Mucosa of rectum (tissue), 2 donors: ENCODE measurements around the gene ST6GAL1.

Experiments
- H3K27ac ChIP-seq, 2 donors: one replicate each; pipeline ENCODE4 v1.7.0; 2013; ENCODE audit warnings: inconsistent platforms in 2 of 2, low read depth in 2 of 2, low read length in 2 of 2
- H3K27me3 ChIP-seq, 2 donors: one replicate each; pipeline ENCODE4 v1.7.0; 2013; ENCODE audit warnings: low read length in 2 of 2; ENCODE audit not compliant: control insufficient read depth in 2 of 2, insufficient read depth in 2 of 2
- H3K36me3 ChIP-seq, 2 donors: one replicate each; pipeline ENCODE4 v1.7.0; 2013; ENCODE audit warnings: low read length in 2 of 2; ENCODE audit not compliant: control insufficient read depth in 2 of 2, insufficient read depth in 2 of 2
- H3K4me1 ChIP-seq, 2 donors: one replicate each; pipeline ENCODE4 v1.7.0; 2013; ENCODE audit warnings: low read length in 2 of 2, mild to moderate bottlenecking in 1 of 2; ENCODE audit not compliant: control insufficient read depth in 2 of 2, insufficient read depth in 2 of 2
- H3K4me3 ChIP-seq, 2 donors: one replicate each; pipeline ENCODE4 v1.7.0; 2013; ENCODE audit warnings: low read length in 2 of 2
- H3K9ac ChIP-seq, 2 donors: one replicate each; pipeline ENCODE4 v1.7.0; 2013; ENCODE audit warnings: low read length in 2 of 2, low read depth in 1 of 2, mild to moderate bottlenecking in 1 of 2
- H3K9me3 ChIP-seq, 2 donors: one replicate each; pipeline ENCODE4 v1.7.0; 2013; ENCODE audit warnings: low read length in 2 of 2; ENCODE audit not compliant: control insufficient read depth in 2 of 2
- donor health status: healthy.
- donor health status: Normal muscosa, but diverticular disease.

The ST6GAL1 gene

DNA sequence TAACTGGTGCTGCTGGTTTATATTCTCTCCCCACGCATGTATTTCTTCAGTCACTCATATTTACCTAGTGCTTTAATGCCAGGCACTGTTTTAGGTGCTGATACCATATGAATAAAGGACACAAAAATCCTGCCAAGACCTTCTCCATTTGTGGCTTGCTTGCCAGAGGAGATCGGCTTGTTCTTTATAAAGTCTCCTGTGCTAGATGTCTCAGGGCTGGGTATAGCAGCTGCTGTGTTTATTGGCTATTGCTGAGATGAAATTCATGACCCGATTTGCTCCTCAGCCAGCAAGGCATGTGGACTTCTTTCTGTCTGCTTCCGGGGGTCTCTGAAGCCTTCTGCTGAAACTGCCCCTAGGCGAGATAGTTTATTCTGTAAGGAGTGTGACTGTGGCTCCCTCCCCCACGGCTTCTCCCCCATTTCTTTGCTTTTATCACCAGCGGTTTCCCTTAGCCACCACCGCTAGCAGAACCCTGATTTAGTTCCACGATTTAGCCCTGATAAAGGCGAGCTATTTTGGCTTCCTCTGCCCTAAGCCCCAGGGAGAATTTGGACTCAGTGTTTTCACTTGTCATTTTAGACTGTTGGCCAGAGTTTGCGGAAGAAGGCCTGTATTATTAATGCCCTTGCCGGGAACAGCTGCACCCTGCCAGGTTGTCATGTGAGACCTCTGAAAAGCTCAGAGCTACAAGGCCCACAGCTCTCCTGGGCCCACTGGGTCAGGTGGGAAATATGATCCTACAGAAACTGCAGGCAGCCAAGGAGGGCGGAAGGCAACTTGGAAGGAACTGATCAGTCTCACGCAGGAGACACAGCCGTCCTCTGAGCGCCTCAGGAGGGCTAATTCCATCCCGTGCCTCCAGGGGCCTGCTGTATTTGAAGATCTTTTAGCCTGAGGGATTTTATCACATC is 46.8 kb downstream of the ST6GAL1 start:
- H3K4me3 ChIP-seq = no peak overlapping the region
- H3K9me3 ChIP-seq = no peaks in the 10 kb centered on the region
- H3K4me1 ChIP-seq = no peaks in the 10 kb centered on the region
- H3K27ac ChIP-seq = no peak overlapping the region
- H3K9ac ChIP-seq = no peak overlapping the region
- no peaks in the 10 kb centered on the region for H3K27me3 ChIP-seq
- H3K36me3 ChIP-seq = peaks cover 3 to 7% of the 10 kb centered on the region in 2 donors

GRCh38 chr3:186978712-186979111 is 48.4 kb downstream of the ST6GAL1 start:
- no peaks in the 10 kb centered on the region for H3K27me3 ChIP-seq
- H3K4me1 ChIP-seq = no peaks in the 10 kb centered on the region
- H3K36me3 ChIP-seq = peaks cover 0 to 3% of the 10 kb centered on the region in 2 donors

GRCh38 chr3:186979852-186980251 is 49.5 kb downstream of the ST6GAL1 start:
- H3K9me3 ChIP-seq = no peaks in the 10 kb centered on the region
- H3K4me3 ChIP-seq = no peak overlapping the region
- no peaks in the 10 kb centered on the region for H3K4me1 ChIP-seq
- H3K27me3 ChIP-seq = no peaks in the 10 kb centered on the region
- H3K27ac ChIP-seq = no peak overlapping the region
- H3K36me3 ChIP-seq = peaks cover 0 to 1% of the 10 kb centered on the region in 2 donors
- no peak overlapping the region for H3K9ac ChIP-seq

More at GRCh38 chr3:186978712-186979111, 48.4 kb downstream of the ST6GAL1 start:
- Histone ChIP-seq H3K27ac (no peak overlapping the region), H3K4me3 (no peak overlapping the region), H3K9me3 (no peaks in the 10 kb centered on the region), H3K9ac (no peak overlapping the region)

- Histone ChIP-seq H3K9ac (no peak overlapping the region), H3K27me3 (no peaks in the 10 kb centered on the region), H3K4me1 (peaks cover 0 to 2% of the 10 kb centered on the region in 2 donors), H3K27ac (no peak overlapping the region), H3K4me3 (no peak overlapping the region), H3K9me3 (no peaks in the 10 kb centered on the region), H3K36me3 (no peaks in the 10 kb centered on the region)
Measured at GRCh38 chr3:186980989-186981388, 50.7 kb downstream of the ST6GAL1 start.

- Histone ChIP-seq H3K4me1 (peaks cover 0 to 5% of the 10 kb centered on the region in 2 donors), H3K9me3 (no peaks in the 10 kb centered on the region), H3K27me3 (no peaks in the 10 kb centered on the region), H3K4me3 (no peak overlapping the region), H3K36me3 (no peaks in the 10 kb centered on the region), H3K9ac (no peak overlapping the region), H3K27ac (no peak overlapping the region)
Measured at GRCh38 chr3:186983659-186984058, 53.3 kb downstream of the ST6GAL1 start.

DNA sequence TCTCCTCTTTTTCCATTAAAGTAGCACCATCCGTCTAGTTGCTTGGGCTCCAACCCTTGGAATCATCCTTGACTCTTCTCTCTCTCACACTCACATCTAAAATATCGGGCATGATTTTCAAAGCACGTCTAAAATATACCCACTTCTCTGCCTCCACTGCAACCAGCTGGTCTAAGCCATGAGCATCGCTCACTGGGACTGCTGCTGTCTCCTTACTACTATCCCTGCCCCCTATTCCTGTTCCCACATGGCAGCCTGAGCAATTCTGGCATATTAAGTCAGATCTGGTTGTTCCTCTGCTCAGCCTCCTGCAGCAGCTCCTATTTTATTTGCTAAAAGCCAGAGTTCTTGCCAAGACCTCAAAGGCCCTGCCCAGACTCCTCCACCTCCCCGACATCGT is 53.7 kb downstream of the ST6GAL1 start:
- peaks cover 0 to 6% of the 10 kb centered on the region in 2 donors for H3K4me1 ChIP-seq
- H3K4me3 ChIP-seq = no peak overlapping the region
- H3K27ac ChIP-seq = no peak overlapping the region
- no peaks in the 10 kb centered on the region for H3K36me3 ChIP-seq
- no peaks in the 10 kb centered on the region for H3K9me3 ChIP-seq
- no peak overlapping the region for H3K9ac ChIP-seq
- H3K27me3 ChIP-seq = no peaks in the 10 kb centered on the region

DNA sequence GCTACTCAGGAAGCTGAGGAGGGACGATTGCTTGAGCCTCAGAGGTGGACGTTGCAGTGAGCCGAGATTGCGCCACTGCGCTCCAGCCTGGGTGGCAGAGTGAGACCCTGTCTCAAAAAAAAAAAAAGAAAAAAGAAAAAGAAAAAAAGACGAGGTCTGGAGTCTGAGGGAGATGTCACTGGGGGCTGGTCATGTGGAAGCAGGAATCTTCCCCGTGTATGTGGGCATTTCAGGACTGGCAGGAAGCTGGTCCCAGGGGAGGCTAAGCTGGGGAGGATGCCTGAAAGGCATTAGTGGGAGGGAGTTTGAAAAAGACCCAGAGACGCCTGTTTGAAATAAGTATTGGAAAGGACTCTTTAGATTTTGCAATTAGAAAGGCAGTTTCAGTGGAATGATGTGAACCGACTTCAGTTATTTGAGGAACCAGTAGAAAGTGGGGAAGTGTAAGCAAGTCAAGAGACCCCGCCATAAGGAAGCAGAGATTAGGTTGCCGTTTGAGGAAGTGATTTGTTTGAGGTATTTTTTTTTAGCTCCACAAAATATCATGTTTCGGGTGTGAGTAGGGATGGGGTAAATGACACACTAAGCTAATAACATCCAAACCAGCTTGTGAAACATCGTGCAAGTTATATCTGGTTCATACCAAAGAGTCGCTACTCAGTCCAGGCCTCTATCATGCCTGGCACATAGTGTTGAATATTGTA is 55.5 kb downstream of the ST6GAL1 start:
- Histone ChIP-seq H3K36me3 (no peaks in the 10 kb centered on the region), H3K27me3 (no peaks in the 10 kb centered on the region), H3K27ac (peak overlapping the region in 1 of 2 donors; percentile 52), H3K9ac (no peak overlapping the region), H3K4me3 (no peak overlapping the region), H3K9me3 (no peaks in the 10 kb centered on the region), H3K4me1 (peaks cover 0 to 7% of the 10 kb centered on the region in 2 donors)

DNA sequence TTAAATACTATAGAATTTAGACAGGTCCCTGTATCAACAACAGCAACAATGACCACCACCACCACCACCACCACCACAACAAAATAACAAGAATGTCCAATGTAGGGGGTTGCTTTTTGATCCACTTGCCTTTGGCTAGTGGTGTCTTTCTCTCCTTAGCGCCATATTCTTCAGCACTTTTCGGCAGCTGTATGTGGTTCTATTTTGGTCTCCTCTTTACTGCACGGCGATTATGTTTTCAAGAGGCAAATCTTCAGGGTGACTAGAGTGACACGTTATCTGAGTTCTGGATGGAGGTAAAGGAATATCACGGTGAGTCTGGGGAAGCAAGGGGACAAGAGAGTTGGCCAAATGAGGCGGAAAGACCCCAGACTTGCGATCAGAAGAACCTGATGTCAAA is 56.1 kb downstream of the ST6GAL1 start:
- no peaks in the 10 kb centered on the region for H3K27me3 ChIP-seq
- H3K9me3 ChIP-seq = no peaks in the 10 kb centered on the region
- no peak overlapping the region for H3K9ac ChIP-seq
- H3K27ac ChIP-seq = peak overlapping the region; percentile 64 to 68
- no peak overlapping the region for H3K4me3 ChIP-seq
- peaks cover 0 to 2% of the 10 kb centered on the region in 2 donors for H3K36me3 ChIP-seq
- peaks cover 0 to 7% of the 10 kb centered on the region in 2 donors for H3K4me1 ChIP-seq

DNA sequence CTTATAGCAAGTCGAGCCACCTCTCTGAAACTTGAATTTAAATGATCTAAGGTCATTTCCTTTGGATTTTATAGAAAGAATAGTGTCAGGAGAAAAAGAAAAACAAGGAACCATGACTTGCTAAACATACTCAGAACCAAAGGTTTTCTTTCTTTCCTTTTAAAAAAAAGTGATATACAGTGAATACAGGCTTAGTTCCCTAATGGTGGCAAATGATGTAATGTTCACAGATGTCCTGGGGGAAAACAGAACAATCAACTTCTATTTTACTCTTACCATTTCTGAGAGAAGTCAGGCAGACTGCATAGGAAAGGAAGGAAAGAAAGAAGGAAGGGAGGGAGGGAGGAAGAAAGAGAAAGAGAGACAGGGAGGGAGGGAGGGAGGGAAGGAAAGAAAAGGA is 56.5 kb downstream of the ST6GAL1 start:
- Histone ChIP-seq H3K9ac (no peak overlapping the region), H3K27me3 (no peaks in the 10 kb centered on the region), H3K27ac (peak overlapping the region; percentile 64 to 68)

DNA sequence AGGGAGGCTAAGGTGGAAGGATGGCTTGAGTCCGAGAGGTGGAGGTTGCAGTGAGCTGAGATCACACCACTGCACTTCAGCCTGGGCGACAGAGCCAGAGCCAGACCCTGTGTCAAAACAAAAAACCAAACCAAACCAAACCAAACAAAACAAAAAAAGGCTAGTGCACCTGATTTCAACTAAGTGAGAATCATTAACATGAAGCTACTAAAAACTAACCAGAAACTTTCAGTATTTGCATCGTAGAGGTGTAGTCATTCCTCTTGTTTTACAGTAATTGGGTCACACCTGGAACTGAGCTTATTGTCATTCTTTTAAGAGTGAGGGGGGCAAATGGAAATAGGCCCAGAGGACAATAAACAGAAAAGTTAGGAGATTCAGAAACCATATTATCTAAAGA is 58.5 kb downstream of the ST6GAL1 start:
- Histone ChIP-seq H3K36me3 (peaks cover 0 to 2% of the 10 kb centered on the region in 2 donors), H3K4me1 (peaks cover 0 to 7% of the 10 kb centered on the region in 2 donors), H3K4me3 (no peak overlapping the region), H3K9ac (no peak overlapping the region), H3K27me3 (no peaks in the 10 kb centered on the region), H3K9me3 (no peaks in the 10 kb centered on the region), H3K27ac (peak overlapping the region in 1 of 2 donors; percentile 32)

More for the DNA sequence above, 56.5 kb downstream of the ST6GAL1 start:
- peaks cover 0 to 7% of the 10 kb centered on the region in 2 donors for H3K4me1 ChIP-seq
- H3K4me3 ChIP-seq = no peak overlapping the region
- H3K9me3 ChIP-seq = no peaks in the 10 kb centered on the region
- H3K36me3 ChIP-seq = peaks cover 0 to 2% of the 10 kb centered on the region in 2 donors
